Activated CD4-positive, alpha-beta memory T cell treated with anti-CD3 and anti-CD28 coated beads, Interleukin-2, amount 10 ng/mL, durations not matched to agents 7 days and 5 days (primary cell): ENCODE data around the gene SDHD. TPM values are rescaled to one million over a fixed set of nuclear protein-coding genes. Genes with fewer than 3 reads are reported as not detected.
"Not testable (repeated sequence)": the region's sequence is repeated elsewhere in the genome, so short reads cannot be mapped to it uniquely, and the experiment has no call there.

ENCODE experiments used
- CTCF ChIA-PET: fragments of 350-600 bp; sonication (Branson Sonifier 250); formaldehyde crosslinking; loops from one replicate; lab custom pipeline; 2021; ENCODE audit warnings: antibody characterized with exemption, inconsistent platforms; lab: Charles Lee
- POLR2A ChIA-PET: fragments of 350-600 bp; sonication (Branson Sonifier 250); formaldehyde crosslinking; loops from one replicate; lab custom pipeline; 2021; ENCODE audit warnings: antibody characterized with exemption; lab: Charles Lee
- DNase-seq: peaks from one replicate; pipeline ENCODE4 v3.0.0-alpha.2; 2020
- H3K27ac Mint-ChIP-seq: one replicate; pipeline ENCODE4 v1.8.0; 2021; ENCODE audit warnings: mild to moderate bottlenecking, mixed read lengths
- H3K27me3 Mint-ChIP-seq: one replicate; pipeline ENCODE4 v1.8.0; 2021; ENCODE audit warnings: mixed read lengths
- H3K36me3 Mint-ChIP-seq: one replicate; pipeline ENCODE4 v1.8.0; 2021; ENCODE audit warnings: low read depth, mixed read lengths
- H3K4me1 Mint-ChIP-seq: one replicate; pipeline ENCODE4 v1.8.0; 2021; ENCODE audit warnings: mixed read lengths
- H3K4me3 Mint-ChIP-seq: one replicate; pipeline ENCODE4 v1.8.0; 2021; ENCODE audit warnings: mild to moderate bottlenecking, mixed read lengths
- H3K9me3 Mint-ChIP-seq: one replicate; pipeline ENCODE4 v1.8.0; 2021; ENCODE audit warnings: mixed read lengths
- total RNA-seq, 2 experiments: library from RNA; stranded (reverse); gene quantifications; one replicate each; pipeline ENCODE4 v1.2.3, GENCODE V29; 2021

SDHD gene
- total RNA-seq, 2 experiments from 2014 or later: 76.7 to 78.5 TPM

GRCh38 chr11:112062923-112063322, 23.8 kb upstream of the SDHD start:
- ChIA-PET CTCF (no interaction called here), POLR2A (no interaction called here)
- H3K4me3 Mint-ChIP-seq: no peak overlapping the region

GRCh38 chr11:112073941-112074811, 12.5 kb upstream of the SDHD start, which contains the start of the genes NKAPD1 and PIH1D2:
Gene NKAPD1, plus strand, starts transcription at chr11:112074299. Its CDS starts 1,276 bp downstream, at chr11:112075575.
Gene PIH1D2, minus strand, starts transcription at chr11:112074017. Its CDS starts 843 bp downstream, at chr11:112073174.
- POLR2A ChIA-PET: interaction anchor here (1.0 to 5.2 kb wide), 6 partner anchors 9 to 196 kb away, joined by 3 to 30 read pairs (median 4); partner anchors contain the start of genes SDHD and TIMM8B
- Mint-ChIP-seq H3K4me1 (peaks cover 31% of the 10 kb centered on the region), H3K27me3 (peaks cover 15% of the 10 kb centered on the region), H3K9me3 (no peaks in the 10 kb centered on the region), H3K36me3 (peaks cover 23% of the 10 kb centered on the region), H3K4me3 (peak within 1 kb of the TSS; percentile 90), H3K27ac (peak within 1 kb of the TSS; percentile 83)
- CTCF ChIA-PET: interaction anchor here (1.2 to 1.3 kb wide), 3 partner anchors 9 to 203 kb away, joined by 3 to 8 read pairs (median 3); partner anchors contain the start of gene ALG9
- DNase-seq: peak; percentile 83

More at GRCh38 chr11:112062923-112063322, 23.8 kb upstream of the SDHD start:
- Mint-ChIP-seq H3K4me1 (peaks cover 1% of the 10 kb centered on the region), H3K36me3 (peaks cover 26% of the 10 kb centered on the region), H3K9me3 (no peaks in the 10 kb centered on the region), H3K27ac (no peak overlapping the region), H3K27me3 (no peaks in the 10 kb centered on the region)
- no peak for DNase-seq

- DNase-seq: peak; percentile 21
- H3K9me3 Mint-ChIP-seq: no peaks in the 10 kb centered on the region
- ChIA-PET CTCF (interaction anchor here (1.0 to 1.2 kb wide), 3 partner anchors 8 to 151 kb away, joined by 3 to 4 read pairs (median 4); partner anchors contain the start of gene NKAPD1), POLR2A (interaction anchor here (0.6 to 1.6 kb wide), 3 partner anchors 8 to 151 kb away, joined by 3 to 7 read pairs (median 5); partner anchors contain the start of genes NKAPD1 and PIH1D2)
- peaks cover 75% of the 10 kb centered on the region for H3K36me3 Mint-ChIP-seq
- no peaks in the 10 kb centered on the region for H3K27me3 Mint-ChIP-seq
- H3K4me1 Mint-ChIP-seq: peaks cover 49% of the 10 kb centered on the region
- H3K27ac Mint-ChIP-seq: peak overlapping the region; percentile 50
- no peak overlapping the region for H3K4me3 Mint-ChIP-seq
These were observed 3.9 kb upstream of the SDHD start for GRCh38 chr11:112082729-112083128.

DNA sequence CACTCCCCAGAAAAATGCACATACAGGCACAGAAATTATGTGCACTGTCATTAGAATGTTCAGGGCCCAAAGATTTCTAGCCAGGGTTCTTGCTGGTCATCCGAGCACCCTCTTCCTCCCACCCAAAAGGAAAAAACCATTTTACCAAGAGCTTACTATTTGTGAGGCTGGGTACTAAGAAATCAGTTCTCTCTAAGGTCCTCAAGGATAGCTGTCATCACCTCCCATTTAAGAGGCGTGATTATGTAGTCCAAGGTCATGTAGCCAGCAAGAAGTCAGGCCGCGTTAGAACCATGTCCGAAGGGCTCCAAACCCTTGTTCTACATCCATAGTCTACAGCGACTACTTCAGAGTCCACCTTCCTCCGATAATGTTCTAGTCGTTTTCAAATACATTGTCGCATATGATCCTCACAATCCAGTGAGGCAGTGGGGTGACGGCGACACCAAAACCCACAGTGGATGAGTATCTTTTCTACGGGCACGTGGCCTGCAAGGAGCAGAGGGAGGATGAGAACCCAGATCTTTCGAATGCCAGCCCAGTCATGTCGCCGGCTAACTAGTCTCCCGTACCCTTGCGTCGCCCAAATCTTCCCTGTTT, 751 bp upstream of the SDHD start:
- Mint-ChIP-seq H3K4me1 (peaks cover 70% of the 10 kb centered on the region), H3K9me3 (no peaks in the 10 kb centered on the region), H3K4me3 (peak overlapping the region; percentile 100), H3K27ac (peak overlapping the region; percentile 96), H3K27me3 (no peaks in the 10 kb centered on the region), H3K36me3 (peaks cover 78% of the 10 kb centered on the region)
- DNase-seq: peak; percentile 56
- ChIA-PET CTCF (interaction anchor here (0.6 to 1.5 kb wide), 3 partner anchors 8 to 154 kb away, joined by 3 to 7 read pairs (median 3); no protein-coding TSS in a partner anchor), POLR2A (interaction anchor here (1.0 to 3.2 kb wide), 7 partner anchors 10 to 159 kb away, joined by 3 to 30 read pairs (median 4); partner anchors contain the start of genes DLAT, NKAPD1 and PIH1D2)

DNA sequence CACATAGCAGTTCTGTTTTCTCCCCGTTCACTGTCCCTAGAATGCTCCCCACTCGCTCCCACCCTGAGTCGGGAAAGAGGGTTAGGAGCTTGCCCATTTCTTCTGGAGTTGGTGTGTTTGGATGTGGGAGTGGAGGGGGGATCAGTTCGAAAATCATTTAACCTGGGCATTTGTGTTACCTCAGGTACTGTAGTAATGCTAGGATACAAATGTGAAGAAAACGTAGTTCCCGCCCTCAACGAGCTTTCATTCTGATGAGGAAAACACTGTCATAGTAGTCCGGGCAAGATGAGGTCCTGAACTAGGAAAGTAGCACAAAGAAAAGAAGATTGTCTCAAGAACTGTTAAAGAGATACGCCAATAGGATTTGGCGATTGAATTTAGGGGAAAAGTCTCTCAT, 539 bp downstream of the SDHD start:
- DNase-seq: no peak
- Mint-ChIP-seq H3K4me1 (peaks cover 69% of the 10 kb centered on the region), H3K27me3 (no peaks in the 10 kb centered on the region), H3K9me3 (no peaks in the 10 kb centered on the region), H3K36me3 (peaks cover 86% of the 10 kb centered on the region), H3K27ac (peak overlapping the region; percentile 96), H3K4me3 (peak overlapping the region; percentile 100)
- POLR2A ChIA-PET: interaction anchor here (0.6 to 3.2 kb wide), 9 partner anchors 11 to 320 kb away, joined by 3 to 30 read pairs (median 3); partner anchors contain the start of genes NKAPD1 and PIH1D2
- CTCF ChIA-PET: interaction anchor here (1.5 kb wide), 1 partner anchor 155 kb away, joined by 7 read pairs; no protein-coding TSS in a partner anchor

DNA sequence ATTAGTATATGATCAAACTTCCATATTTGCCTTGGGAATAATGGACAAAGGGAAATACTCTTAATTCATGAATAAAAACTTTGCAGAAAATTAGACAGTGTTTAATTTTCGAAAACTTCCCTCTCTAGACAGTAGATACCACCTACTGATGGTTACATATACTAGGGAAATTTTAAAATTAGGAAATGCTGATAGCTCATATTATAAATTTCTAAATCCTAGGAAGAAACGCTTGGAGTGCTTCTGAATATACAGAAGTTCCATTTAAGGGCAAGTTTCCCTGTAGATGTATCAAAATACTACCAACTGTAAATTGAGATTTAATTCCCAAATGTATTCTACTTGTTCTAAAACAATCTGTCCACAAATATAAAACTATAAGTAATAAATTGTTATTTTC, 8.6 kb downstream of the SDHD start:
- H3K27ac Mint-ChIP-seq, H3K4me1 Mint-ChIP-seq, H3K27me3 Mint-ChIP-seq, POLR2A ChIA-PET, H3K9me3 Mint-ChIP-seq, H3K4me3 Mint-ChIP-seq, DNase-seq: not testable (repeated sequence)
- H3K36me3 Mint-ChIP-seq: peaks cover 46% of the 10 kb centered on the region
- CTCF ChIA-PET: interaction anchor here (0.6 kb wide), 1 partner anchor 18 kb away, joined by 3 read pairs; no protein-coding TSS in a partner anchor

DNA sequence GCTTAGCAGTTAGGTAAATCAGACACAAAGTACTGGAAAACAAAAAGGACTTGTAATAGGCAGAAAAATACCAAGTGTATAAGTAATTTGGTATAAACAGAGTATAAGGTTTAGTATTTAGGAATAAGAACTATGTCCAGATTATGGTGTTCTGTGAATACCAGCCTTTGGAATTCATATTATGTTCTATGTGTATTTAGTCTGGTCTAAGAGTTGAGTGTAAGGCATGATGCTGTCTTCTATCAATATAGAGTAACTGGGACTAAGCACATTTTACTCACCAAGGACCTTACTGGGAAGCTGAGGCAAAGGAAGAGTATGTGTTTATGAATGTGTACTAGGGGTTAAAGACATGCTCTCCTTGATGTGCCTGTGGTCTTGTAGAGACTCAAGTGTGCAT, 9.5 kb downstream of the SDHD start:
- Mint-ChIP-seq H3K36me3 (peaks cover 38% of the 10 kb centered on the region), H3K27me3 (no peaks in the 10 kb centered on the region), H3K4me1 (peaks cover 4% of the 10 kb centered on the region), H3K4me3 (no peak overlapping the region), H3K27ac (no peak overlapping the region), H3K9me3 (no peaks in the 10 kb centered on the region)
- POLR2A ChIA-PET: no interaction called here
- CTCF ChIA-PET: interaction anchor here (0.6 kb wide), 1 partner anchor 21 kb away, joined by 3 read pairs; no protein-coding TSS in a partner anchor
- DNase-seq: no peak

DNA sequence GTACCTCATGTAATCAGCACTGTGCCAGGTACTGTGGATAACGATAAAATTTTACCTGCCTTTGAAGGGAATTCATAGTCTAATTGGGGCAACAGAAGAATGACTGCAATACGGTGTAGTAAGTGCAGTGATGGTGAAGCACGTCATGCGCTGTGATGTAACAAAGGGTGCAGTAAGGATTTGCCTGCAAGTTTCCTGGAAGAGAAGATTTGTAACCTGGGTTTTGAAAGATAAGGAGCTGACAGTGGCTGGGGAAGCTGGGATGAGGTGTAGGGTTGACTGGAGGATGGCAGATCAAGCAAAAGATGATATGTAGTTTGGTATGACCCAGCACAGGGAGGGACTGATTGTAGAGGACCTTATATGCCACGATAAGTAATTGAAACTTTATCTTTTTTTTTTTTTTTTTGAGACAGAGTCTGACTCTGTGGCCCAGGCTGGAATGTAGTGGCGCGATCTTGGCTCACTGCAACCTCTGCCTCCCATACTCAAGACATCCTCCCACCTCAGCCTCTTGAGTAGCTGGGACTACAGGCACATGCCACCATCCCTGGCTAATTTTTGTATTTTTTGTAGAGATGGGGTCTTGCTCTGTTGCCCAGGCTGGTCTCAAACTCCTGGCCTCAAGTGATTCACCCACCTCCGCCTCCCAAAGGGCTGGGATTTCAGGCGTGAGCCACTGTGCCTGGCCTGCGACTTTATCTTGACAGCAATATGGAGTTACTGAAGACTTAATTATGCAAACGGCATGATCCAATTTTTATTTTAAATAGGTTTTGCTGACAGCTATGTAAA, 11.3 kb downstream of the SDHD start:
- H3K4me3 Mint-ChIP-seq: no peak overlapping the region
- peaks cover 22% of the 10 kb centered on the region for H3K36me3 Mint-ChIP-seq
- no peaks in the 10 kb centered on the region for H3K9me3 Mint-ChIP-seq
- no peaks in the 10 kb centered on the region for H3K4me1 Mint-ChIP-seq
- no peak overlapping the region for H3K27ac Mint-ChIP-seq
- no peaks in the 10 kb centered on the region for H3K27me3 Mint-ChIP-seq
- DNase-seq: no peak
- CTCF ChIA-PET: interaction anchor here (0.6 kb wide), 1 partner anchor 16 kb away, joined by 6 read pairs; no protein-coding TSS in a partner anchor
- POLR2A ChIA-PET: no interaction called here

DNA sequence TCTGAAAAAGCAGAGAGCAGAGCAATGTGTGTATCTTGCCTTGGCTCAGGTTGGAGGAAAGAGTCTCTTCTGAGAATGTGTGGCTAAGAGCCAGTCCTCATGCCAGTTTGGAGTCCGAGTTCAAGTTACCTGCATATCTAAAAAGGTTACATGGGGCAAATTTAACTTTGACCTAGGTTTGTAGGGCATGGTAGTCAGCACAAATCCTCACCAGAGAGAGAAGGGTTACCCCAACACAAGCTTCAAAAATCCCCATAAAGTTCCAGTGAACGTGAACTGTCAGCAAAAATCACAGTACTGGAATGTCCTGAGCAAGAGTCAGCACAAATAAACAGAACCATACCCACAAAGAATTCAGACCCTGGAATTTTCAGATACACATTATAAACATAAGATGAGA, 13.8 kb downstream of the SDHD start:
- ChIA-PET CTCF (interaction anchor here (0.7 kb wide), 1 partner anchor 180 kb away, joined by 3 read pairs; no protein-coding TSS in a partner anchor), POLR2A (no interaction called here)
- Mint-ChIP-seq H3K36me3 (peaks cover 14% of the 10 kb centered on the region), H3K27ac (no peak overlapping the region), H3K4me3 (no peak overlapping the region), H3K4me1 (no peaks in the 10 kb centered on the region), H3K27me3 (no peaks in the 10 kb centered on the region), H3K9me3 (no peaks in the 10 kb centered on the region)
- DNase-seq: no peak

GRCh38 chr11:112103446-112103845, 16.8 kb downstream of the SDHD start:
- Mint-ChIP-seq H3K27me3 (no peaks in the 10 kb centered on the region), H3K36me3 (no peaks in the 10 kb centered on the region), H3K27ac (no peak overlapping the region), H3K4me1 (no peaks in the 10 kb centered on the region), H3K4me3 (no peak overlapping the region), H3K9me3 (no peaks in the 10 kb centered on the region)
- DNase-seq: no peak
- ChIA-PET POLR2A (no interaction called here), CTCF (interaction anchor here (1.0 to 1.8 kb wide), 3 partner anchors 9 to 118 kb away, joined by 3 to 5 read pairs (median 3); no protein-coding TSS in a partner anchor)

GRCh38 chr11:112106070-112106469, 19.4 kb downstream of the SDHD start:
- Mint-ChIP-seq H3K4me3 (no peak overlapping the region), H3K36me3 (peaks cover 6% of the 10 kb centered on the region), H3K4me1 (no peaks in the 10 kb centered on the region), H3K27ac (no peak overlapping the region), H3K9me3 (no peaks in the 10 kb centered on the region), H3K27me3 (no peaks in the 10 kb centered on the region)
- ChIA-PET POLR2A (no interaction called here), CTCF (interaction anchor here (0.8 to 1.4 kb wide), 2 partner anchors 8 to 14 kb away, joined by 3 to 5 read pairs; no protein-coding TSS in a partner anchor)
- no peak for DNase-seq
